MV-4-11 (cell line): ENCODE measurements around the gene TASL.
"Not testable (repeated sequence)": the region's sequence is repeated elsewhere in the genome, so short reads cannot be mapped to it uniquely, and the experiment has no call there.

Source experiments
- DNase-seq: peaks from one replicate; lab custom pipeline; 2025; lab: John Stamatoyannopoulos, UW

TASL gene

GRCh38 chrX:30576881-30577280 is 685 bp downstream of the TASL start:
- DNase-seq = peak; percentile 55

- no peak for DNase-seq
Observed at GRCh38 chrX:30573125-30573524, 4.4 kb downstream of the TASL start.

GRCh38 chrX:30572678-30573077 is 4.9 kb downstream of the TASL start:
- no peak for DNase-seq

- no peak for DNase-seq
Observed at GRCh38 chrX:30572004-30572403, 5.6 kb downstream of the TASL start.

GRCh38 chrX:30570505-30570904 is 7.1 kb downstream of the TASL start:
- DNase-seq = no peak

- peak; percentile 64 for DNase-seq
Observed at GRCh38 chrX:30568136-30568535, 9.4 kb downstream of the TASL start.

- not testable (repeated sequence) for DNase-seq
Observed at GRCh38 chrX:30563070-30563469, 14.5 kb downstream of the TASL start.

GRCh38 chrX:30561191-30561590 is 16.4 kb downstream of the TASL start:
- no peak for DNase-seq

GRCh38 chrX:30538271-30538670 is 39.3 kb downstream of the TASL start:
- no peak for DNase-seq

GRCh38 chrX:30533835-30534234 is 43.7 kb downstream of the TASL start:
- DNase-seq = no peak

GRCh38 chrX:30533266-30533665 is 44.3 kb downstream of the TASL start:
- DNase-seq = peak; percentile 44

- DNase-seq = peak; percentile 29
Observed at GRCh38 chrX:30530606-30531005, 47.0 kb downstream of the TASL start.

- DNase-seq = no peak
Observed at GRCh38 chrX:30525732-30526131, 51.8 kb downstream of the TASL start.

- DNase-seq = no peak
Observed at GRCh38 chrX:30521440-30522182, 56.0 kb downstream of the TASL start.

- no peak for DNase-seq
Observed at GRCh38 chrX:30513284-30513683, 64.3 kb downstream of the TASL start.
